ENCODE measurements around the gene LIFR.

DNA sequence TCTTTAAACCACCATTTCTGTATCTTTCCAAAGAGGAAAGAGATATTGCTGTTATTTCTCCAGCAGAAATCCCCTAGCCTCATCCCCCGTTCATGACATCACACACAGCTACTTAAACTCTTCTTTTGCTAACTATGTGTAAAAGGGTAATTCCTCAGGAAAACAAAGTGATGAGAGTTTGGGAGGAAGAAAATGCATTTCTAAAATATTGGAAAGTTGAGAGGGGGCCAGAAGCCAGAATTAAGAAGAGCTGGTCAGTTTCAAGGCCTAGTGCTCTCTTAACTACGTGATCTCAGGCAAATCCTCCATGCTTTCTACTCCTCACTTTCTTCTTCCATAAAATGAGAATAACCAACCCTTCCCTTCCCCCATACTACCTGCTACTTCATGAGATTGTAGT is 109.4 kb downstream of the LIFR start:
- TF ChIP-seq POLR2AphosphoS5 (IDR thresholded peaks at IDR 0.05; ENCODE audit: insufficient read depth, low read depth, low read length) (no peak), JUN (IDR thresholded peaks at IDR 0.05; ENCODE audit: borderline replicate concordance, insufficient read depth, insufficient read length, low read depth) (no peak), MAX (IDR thresholded peaks at IDR 0.05; ENCODE audit: insufficient read depth, insufficient read length) (no peak), POLR2A (IDR thresholded peaks at IDR 0.05; ENCODE audit: low read depth, low read length) (no peak)
- TF ChIP-seq, protein P1, sequence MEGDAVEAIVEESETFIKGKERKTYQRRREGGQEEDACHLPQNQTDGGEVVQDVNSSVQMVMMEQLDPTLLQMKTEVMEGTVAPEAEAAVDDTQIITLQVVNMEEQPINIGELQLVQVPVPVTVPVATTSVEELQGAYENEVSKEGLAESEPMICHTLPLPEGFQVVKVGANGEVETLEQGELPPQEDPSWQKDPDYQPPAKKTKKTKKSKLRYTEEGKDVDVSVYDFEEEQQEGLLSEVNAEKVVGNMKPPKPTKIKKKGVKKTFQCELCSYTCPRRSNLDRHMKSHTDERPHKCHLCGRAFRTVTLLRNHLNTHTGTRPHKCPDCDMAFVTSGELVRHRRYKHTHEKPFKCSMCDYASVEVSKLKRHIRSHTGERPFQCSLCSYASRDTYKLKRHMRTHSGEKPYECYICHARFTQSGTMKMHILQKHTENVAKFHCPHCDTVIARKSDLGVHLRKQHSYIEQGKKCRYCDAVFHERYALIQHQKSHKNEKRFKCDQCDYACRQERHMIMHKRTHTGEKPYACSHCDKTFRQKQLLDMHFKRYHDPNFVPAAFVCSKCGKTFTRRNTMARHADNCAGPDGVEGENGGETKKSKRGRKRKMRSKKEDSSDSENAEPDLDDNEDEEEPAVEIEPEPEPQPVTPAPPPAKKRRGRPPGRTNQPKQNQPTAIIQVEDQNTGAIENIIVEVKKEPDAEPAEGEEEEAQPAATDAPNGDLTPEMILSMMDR (IDR thresholded peaks at IDR 0.05; ENCODE audit: extremely low read depth in 1 of 2, insufficient read depth in 1 of 2, low read depth in 1 of 2, low read length in 2 of 2), result no peak
